Amniotic epithelial cell (primary cell): ENCODE measurements around the gene MYLK3.

Experiments used
- DNase-seq: peaks from one replicate; pipeline ENCODE4 v3.0.0-alpha.2; 2010; ENCODE audit warnings: low read depth

The MYLK3 gene

GRCh38 chr16:46757339-46758050 lies 9.4 kb upstream of the MYLK3 start:
- DNase-seq: peak; percentile 75

GRCh38 chr16:46756772-46757171 lies 8.6 kb upstream of the MYLK3 start:
- no peak for DNase-seq

- DNase-seq: no peak
Observed at GRCh38 chr16:46753015-46753414, 4.9 kb upstream of the MYLK3 start.

- DNase-seq: no peak
Observed at GRCh38 chr16:46751381-46751780, 3.2 kb upstream of the MYLK3 start.

GRCh38 chr16:46748775-46749705 lies 896 bp upstream of the MYLK3 start:
- no peak for DNase-seq

- no peak for DNase-seq
Observed at GRCh38 chr16:46746821-46747776, 1.0 kb downstream of the MYLK3 start.

GRCh38 chr16:46745617-46746016 lies 2.5 kb downstream of the MYLK3 start:
- no peak for DNase-seq

- DNase-seq: peak; percentile 40
Observed at GRCh38 chr16:46743232-46743719, 4.9 kb downstream of the MYLK3 start.

- no peak for DNase-seq
Observed at GRCh38 chr16:46739934-46740333, 8.2 kb downstream of the MYLK3 start.

GRCh38 chr16:46737621-46738214 lies 10.4 kb downstream of the MYLK3 start:
- no peak for DNase-seq

- DNase-seq: peak; percentile 39
Observed at GRCh38 chr16:46736695-46737094, 11.4 kb downstream of the MYLK3 start.

GRCh38 chr16:46733319-46733830 lies 14.8 kb downstream of the MYLK3 start:
- DNase-seq: no peak

- DNase-seq: no peak
Observed at GRCh38 chr16:46732561-46732960, 15.6 kb downstream of the MYLK3 start.

GRCh38 chr16:46731691-46732555 lies 16.2 kb downstream of the MYLK3 start:
- DNase-seq: no peak

- no peak for DNase-seq
Observed at GRCh38 chr16:46730801-46731690, 17.1 kb downstream of the MYLK3 start.

GRCh38 chr16:46730126-46730525 lies 18.0 kb downstream of the MYLK3 start:
- no peak for DNase-seq

GRCh38 chr16:46729326-46729995 lies 18.7 kb downstream of the MYLK3 start:
- DNase-seq: no peak

- no peak for DNase-seq
Observed at GRCh38 chr16:46728806-46729205, 19.3 kb downstream of the MYLK3 start.

GRCh38 chr16:46727630-46728029 lies 20.5 kb downstream of the MYLK3 start:
- DNase-seq: no peak
